GM19193 (cell line): ENCODE results near the gene PEX1.
A peak's percentile ranks its signal among the peaks of the same experiment; 100 is the strongest.

Source experiments
- POLR2A ChIP-seq: IDR thresholded peaks from 4 replicates; pipeline ENCODE4 v1.6.1; 2011; ENCODE audit not compliant: insufficient read depth, insufficient read length; ENCODE audit errors: extremely low read depth

PEX1 gene

DNA sequence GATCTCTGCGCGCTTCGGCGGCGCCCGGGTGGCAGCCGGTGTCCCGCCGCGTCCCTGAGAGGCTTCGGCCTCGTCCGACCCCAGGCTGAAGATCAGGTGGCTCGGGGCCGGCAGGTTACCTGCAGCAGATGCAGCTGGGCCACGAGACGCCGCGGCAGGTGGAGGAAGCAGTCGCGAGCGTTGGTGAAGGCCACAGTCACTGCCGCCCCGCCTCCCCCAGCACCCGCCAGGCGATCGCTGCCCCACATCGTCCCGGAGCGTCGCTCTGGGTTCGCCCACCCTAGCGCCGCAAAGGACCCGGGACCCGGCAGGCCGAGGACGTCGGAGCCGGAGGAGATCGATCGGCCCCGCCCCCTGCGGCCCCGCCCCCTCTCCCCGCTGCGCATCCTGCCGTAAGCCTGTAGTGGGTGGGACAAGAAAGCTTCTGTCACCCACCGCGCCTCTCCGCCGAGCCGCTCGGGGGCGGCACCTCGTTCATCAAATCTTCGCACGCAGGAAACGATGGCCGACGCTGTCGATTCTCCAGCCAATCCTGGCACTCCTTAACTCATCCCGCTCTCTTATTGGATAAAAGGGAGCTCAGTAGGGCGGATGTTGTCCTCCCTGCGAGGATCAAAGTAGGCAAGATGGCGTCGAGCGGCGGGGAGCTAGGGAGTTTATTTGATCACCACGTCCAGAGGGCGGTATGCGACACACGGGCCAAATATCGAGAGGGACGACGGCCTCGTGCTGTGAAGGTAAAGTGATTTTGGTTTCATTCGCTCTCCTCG is at the start of gene PEX1, which contains the start of gene RBM48:
TSS of gene PEX1 (minus strand) at position 333 of the 770 bp plus-strand sequence. CDS start at position 248, 85 bp downstream.
TSS of gene RBM48 (plus strand) at position 608 of the 770 bp plus-strand sequence. CDS start at position 627, 19 bp downstream.
- TF ChIP-seq POLR2A: peak; percentile 82

DNA sequence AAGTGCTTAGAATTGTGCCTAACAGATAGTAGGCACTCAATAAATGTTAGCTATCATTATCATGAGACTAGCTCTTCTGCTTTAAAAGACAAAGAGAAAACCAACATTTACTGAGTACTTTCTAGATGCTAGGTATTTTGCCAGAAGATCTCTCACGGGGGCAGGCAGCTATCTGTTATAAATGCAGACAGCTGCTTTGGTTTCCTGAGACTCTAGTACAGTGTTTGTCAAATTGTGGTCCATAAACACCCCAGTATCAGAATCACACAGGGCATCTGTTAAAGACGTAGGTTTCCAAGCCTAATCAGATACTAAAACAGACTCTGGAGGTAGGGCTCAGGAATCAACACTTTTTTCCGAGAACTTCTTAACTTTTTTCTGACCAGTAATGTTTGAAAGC is 48.0 kb upstream of the PEX1 start:
- TF ChIP-seq POLR2A: no peak

DNA sequence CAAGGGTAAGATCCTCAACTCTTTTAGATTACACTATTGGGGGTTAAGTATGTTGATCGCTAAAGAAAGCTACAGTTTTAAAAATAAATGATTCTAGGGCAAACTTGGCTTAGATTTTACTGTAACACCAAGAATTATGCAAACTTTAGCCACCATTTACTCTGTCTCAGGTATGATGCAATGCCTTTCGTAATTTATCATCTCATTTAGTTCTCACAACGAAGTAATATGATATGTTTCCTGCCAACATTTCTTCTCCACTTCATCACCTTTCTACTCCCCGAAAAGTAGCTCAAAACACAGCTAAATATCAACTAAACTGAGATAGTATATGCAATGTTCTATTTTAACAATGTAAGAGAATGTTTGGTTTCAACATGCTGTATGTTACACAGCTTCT is 40.8 kb upstream of the PEX1 start:
- no peak for TF ChIP-seq POLR2A

DNA sequence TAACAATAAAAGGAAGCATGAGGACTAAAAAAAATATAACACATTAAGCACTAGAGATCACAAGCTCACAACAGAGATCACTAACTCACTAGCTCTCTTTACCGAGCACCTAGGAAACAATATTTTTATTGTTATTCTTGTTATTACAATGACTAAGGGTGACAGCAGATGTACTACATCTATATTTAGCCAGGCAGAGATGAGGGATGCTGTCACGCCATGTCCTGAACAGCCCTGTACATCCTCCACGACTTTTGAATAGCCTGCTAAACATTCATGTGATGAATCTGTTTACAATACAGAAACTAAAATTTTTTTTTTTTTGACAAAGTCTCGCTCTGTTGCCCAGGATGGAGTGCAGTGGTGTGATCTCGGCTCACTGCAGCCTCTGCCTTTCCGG is 39.1 kb upstream of the PEX1 start:
- TF ChIP-seq POLR2A: no peak

DNA sequence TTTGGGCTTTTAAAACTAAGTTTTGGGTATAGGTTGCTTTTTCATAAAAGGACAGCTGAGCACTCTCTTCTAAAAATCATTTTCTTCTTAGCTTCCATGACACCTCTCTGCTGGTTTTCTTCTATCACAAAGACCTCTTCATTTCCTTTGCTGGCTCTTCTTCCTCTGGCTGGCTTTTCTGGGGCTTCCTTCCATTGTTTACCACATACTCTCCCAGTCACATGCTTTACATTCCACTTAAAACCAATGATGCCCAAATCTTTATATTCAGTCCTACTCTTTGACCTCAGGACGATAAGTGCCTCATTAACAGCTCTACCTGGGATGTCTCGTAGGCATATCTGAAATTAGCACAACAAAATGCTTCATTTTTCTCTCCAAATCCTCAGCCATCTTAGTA is 35.0 kb upstream of the PEX1 start:
- no peak for TF ChIP-seq POLR2A

DNA sequence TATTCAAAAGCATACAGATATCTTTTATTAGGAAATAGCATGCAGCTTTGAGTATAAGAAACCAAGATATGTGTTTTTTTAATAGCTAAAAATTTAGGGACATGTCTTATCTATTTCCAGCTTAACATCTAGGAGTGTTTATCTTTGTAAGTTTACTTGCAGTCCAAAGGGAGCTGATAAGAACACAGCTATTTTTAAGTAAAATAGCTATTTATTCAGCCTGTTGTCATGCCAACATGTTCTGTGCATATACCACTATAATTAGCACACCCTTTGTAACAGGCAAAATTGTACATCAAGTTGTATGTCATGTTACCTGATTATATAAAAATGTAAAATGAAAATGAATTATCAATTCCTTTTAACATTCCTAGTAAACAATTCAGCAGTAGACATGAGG is 32.3 kb upstream of the PEX1 start:
- TF ChIP-seq POLR2A: no peak

DNA sequence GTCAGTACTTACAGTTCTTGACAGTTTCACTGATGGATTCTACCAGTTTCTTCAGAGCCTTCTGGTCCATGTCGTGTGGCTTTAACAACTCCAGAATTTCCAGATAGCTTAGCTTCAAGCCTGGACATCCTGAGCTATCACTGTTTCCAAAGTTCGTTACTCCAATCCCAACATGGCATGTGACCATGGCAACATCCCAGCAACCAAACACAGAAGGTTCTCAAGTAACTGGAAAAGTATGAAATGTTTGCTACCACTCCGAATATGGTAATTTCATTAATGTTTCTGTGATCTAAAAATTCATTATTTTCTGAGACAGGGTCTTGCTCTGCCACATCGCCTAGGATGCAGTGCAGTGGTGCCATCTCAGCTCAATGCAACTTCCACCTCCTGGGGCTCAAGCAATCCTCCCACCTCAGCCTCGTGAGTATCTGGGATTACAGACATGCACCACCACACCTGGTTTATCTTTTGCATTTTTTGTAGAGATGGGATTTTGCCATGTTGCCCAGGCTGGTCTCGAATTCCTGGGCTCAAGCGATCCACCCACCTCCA is 29.6 kb upstream of the PEX1 start:
- no peak for TF ChIP-seq POLR2A

DNA sequence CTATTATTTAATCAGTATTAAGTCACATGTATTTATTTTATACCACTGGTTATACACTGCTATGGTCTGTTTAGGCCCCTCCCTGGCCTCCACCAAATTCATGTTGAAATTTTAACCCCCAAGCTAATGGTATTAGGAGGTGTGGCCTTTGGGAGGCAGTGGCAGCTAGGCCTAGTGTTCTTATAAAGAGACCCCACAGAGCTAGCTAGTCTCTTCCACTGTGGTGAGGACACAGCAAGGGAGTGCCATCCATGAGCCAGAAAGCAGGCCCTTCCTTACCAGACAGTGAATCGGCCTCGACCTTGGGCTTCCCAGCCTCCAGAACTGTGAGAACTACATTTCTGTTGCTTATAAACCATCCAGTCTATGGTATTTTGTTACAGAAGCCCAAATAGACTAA is 28.9 kb upstream of the PEX1 start:
- no peak for TF ChIP-seq POLR2A

DNA sequence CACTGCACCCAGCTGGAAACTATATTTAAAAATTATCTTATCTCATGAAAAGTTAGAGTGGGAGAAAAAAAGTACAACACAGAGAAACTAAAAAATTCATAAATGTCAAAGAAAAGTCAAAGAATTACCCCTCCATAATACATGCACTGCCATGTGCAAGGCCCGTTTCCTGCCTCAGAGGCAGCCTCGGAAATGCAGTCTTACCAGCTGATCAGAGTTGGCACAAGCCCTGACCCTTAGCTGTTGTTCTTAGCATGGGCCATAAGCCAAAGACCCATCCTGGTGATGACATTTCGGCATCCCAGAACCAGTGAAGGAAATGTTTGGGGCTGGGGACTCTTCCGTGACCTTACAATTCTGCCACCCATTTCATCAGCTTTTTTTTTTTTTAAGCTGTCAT is 21.9 kb upstream of the PEX1 start:
- TF ChIP-seq POLR2A: no peak

DNA sequence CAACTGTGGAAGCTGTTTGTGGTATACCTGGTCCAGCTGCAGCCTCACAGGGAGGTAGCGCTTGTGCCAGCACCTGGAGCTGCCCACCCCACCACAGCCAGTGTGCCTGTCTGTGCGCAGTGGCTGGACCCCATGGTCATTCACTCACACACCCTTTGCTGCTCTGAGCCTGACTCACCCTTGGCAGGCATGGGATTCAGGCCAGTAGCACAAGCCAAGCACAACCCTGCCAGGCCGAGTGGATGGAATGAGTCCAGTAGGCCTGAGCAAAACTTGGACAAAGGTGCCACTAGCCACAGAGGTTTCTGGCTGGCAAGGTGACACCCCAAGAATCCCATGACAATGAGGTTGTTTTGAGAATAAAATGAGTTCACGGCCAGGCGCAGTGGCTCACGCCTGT is 19.3 kb upstream of the PEX1 start:
- no peak for TF ChIP-seq POLR2A

DNA sequence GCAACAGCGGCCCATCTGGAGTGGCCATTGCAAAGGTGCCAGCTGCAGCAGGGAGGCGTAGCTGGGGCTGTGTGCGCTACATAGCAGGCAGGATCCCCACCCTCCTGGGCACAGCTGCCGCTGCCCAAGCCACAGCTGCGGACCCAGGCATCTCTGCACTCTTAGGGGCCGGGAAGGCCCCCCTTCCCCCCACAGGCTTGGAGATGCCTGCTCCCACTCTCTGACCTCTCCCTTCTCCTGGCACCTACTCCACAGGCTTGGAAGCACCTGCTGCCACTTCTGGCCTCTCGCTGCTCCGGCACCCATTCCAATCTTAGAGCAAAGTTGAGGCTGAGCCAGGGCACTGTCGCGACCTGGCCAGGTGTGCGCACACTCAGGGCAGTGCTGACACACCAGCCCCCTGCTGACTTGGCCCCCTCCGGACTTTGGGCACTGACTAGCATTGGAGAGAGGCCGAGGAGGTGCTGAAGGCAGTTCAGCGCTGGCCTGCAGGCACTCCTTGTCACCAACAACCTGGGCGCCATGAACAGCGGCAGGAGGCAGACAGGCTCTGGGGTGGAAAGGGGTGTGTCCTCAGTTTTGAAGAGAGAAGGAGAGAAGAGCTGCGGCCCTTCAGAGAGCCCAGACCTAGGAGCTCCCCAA is 18.7 kb upstream of the PEX1 start:
- no peak for TF ChIP-seq POLR2A

DNA sequence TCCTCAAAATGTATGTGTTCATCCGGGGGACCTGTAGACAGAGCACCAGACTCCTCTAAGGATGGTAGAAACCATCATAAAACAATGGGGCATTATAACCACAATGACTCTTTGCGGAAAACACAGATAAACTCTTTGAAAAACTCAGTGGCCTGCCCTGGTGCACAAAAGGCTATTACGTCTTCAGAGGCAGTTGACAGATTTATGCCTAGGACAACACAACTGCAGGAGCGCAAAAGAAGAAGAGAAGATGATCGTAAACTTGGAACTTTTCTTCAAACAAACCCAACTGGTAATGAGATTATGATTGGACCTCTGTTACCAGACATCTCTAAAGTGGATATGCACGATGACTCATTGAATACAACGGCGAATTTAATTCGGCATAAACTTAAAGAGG is 6.3 kb upstream of the PEX1 start:
- TF ChIP-seq POLR2A: no peak

DNA sequence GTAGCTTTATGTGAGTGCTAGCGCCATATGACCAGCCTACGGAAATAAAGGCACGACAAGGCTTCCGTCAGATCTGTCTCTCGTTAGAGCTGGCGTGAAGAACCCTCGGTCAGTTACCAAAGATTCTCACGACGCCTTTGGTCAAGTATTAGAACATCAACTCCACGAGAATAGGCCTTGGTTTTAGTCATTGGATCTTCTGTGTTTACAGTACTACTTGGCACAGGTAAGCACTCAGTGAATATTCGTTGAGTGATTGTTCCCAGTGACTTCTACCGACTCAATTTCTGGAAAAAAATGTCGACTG is 591 bp upstream of the PEX1 start:
- TF ChIP-seq POLR2A: no peak

DNA sequence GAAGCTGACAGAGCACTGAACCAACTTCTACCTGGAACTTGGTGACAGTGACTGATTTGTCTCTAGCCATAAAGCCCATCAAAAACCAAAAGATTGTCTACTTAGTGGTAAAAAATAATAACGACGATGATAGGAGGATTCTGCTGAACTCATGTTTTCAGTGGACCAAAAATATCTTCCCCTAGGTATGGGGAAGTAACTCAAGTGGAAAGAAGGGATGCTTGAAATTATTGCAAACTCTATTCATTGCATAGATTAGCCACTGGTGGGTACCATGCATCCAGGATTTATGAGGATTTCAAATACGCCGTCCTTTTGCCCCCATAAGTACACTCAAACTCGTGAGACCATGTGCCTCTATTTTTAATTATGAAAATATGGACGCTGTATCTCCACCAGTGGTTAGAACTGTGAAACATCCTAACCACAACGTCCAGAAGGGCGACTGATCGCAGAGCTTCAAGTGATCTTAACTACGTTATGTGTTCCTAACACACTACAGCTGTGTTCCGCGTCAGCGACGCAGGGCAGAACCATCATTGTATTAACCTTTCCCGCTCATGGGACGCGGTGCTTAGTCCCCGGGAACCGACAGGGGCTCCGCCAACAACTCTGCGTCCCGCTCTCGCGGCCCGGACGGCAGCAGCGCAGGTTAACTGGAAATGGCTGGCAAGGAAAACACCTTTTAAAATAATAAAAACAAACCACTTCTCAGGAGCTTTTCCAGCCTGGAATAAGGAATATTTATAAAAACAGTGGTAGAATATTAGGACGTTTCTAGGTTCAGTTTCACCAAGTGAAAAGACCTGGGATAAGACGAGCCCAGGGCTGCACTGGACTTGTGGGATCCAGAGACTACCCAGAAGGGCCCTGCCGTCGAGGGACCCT is 776 bp downstream of the PEX1 start:
- TF ChIP-seq POLR2A: no peak

DNA sequence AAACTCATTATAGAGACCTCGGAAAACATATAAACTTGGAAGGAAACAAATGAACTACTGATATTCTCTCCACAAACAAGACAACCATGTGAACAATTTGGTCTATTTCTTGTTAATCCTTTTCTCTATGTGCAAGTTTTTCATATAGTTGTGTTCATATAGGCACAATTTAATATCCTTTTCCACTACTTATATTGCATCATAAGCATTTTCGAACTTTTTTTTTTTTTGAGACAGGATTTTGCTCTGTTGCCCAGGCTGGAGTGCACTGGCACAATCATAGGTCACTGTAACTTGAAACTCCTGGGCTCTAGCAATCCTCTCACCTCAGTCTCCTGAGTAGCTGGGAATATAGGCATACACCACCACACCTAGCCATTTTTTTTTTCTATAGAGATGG is 5.2 kb downstream of the PEX1 start:
- no peak for TF ChIP-seq POLR2A

DNA sequence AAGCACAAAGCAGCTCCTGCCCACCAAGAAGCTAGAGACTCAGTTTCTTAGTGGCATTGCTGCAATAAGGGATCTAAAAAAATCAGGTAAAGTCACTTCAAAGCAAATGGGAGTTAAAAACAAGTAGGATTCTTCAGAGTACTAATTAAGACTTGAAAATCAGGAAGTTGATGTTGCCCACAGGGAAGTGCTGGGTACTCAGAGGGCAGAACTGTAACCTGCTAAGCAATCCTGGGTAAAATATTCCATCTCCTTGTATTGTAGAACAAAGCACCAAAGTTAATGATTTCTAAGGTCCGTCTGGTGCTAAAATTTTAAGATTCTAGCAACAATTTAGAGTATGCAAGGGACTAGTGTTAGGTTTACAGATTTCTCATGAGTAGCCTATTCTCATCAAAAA is 8.3 kb downstream of the PEX1 start:
- TF ChIP-seq POLR2A: no peak

DNA sequence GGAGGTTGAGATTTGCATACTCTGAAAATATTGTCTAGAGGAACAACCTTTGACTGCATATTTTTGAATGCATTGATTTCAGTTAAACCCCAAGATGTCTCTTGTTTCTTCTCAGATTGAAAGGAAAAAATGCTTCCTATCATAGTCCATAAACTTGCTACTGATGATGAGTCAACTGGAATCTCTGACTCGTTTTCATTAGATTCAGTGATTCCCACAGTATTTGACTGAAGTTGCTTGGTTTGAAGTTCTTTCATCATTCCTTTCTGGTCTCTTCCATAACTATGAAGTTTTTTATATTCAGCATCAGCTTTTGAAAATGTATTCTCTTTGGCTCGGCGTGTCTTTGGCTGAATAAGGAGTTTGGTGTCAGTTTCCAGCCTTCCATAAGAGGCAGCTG is 10.7 kb downstream of the PEX1 start:
- TF ChIP-seq POLR2A: no peak
